Measurements from ENCODE around the gene GINS1. TPM values are rescaled to one million over a fixed set of nuclear protein-coding genes. Genes with fewer than 3 reads are reported as not detected.

Gene GINS1
- total and polyA plus RNA-seq, 2 of the 8 experiments (the other 6 are each of a cell fraction or from before 2014, with no cell fraction given): 44.7 to 68.4 TPM

DNA sequence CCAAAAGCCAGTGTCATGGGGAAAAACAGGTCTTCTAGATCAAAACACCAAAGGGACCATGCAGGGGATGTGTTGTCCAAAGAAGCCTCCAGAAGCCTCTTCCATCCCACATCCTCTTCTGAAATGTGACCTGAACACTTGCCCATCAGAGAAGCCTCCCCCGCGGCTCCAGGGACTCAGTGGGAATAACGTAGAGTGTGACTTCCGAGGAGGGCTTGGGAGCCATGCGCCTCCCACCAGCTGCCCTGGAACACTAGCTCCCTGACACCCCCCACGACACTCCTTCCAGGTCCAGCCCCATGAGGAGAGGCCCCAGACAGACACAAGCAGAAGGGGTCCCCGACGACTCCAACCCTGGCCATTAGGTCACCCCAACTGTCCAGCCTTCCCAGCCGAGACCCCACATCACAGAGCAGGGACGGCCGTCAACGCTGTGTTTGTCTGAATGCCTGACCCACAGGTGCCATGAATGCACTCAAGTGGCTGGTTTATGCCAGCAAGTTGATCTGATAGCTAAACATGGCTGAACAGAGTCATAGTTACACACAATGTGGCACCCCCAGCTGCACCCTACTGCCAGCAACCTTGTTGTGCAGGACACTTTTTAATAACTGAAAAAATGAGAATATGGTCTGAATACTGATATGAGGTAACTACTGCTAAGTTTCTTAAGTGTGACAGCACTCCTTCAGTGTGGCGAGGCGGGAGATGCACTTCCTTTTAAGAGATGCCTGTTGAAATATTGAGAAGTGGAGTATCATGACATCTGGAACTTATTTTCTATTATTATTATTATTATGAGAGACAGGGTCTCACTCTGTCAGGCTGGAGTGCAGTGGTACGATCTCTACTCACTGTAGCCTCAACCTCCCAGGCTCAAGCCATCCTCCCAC is 58.0 kb downstream of the GINS1 start:
- Histone ChIP-seq H2BK20ac (ENCODE audit: low read length) (no peak overlapping the region), H2BK120ac (replicated peaks; ENCODE audit: low read depth, low read length) (no peak overlapping the region), H2BK5ac (ENCODE audit: low read depth, low read length) (no peak overlapping the region), H3K18ac (ENCODE audit: extremely low read depth, low read length) (no peak overlapping the region), H3K27me3 (replicated peaks in 1 of 4; ENCODE audit: control insufficient read depth in 3 of 4, extremely low read depth in 1 of 4, insufficient read depth in 3 of 4, low read length in 3 of 4) (no peaks in the 10 kb centered on the region), H3K14ac (ENCODE audit: insufficient read length) (no peak overlapping the region), H3K36me3 (ENCODE audit: control insufficient read depth in 2 of 4, insufficient read depth in 4 of 4, low read length in 3 of 4) (peaks cover 0 to 24% (median 11%) of the 10 kb centered on the region in 4 experiments; a peak in 5 of 8 replicates), H3K9me3 (ENCODE audit: insufficient read depth in 2 of 2, low read depth in 1 of 2, low read length in 1 of 2) (no peaks in the 10 kb centered on the region), H2BK12ac (ENCODE audit: low read depth, low read length) (no peak overlapping the region), H3K23ac (ENCODE audit: insufficient read length) (no peak overlapping the region), H3K4me2 (ENCODE audit: insufficient read depth in 1 of 2, low read depth in 2 of 2, low read length in 2 of 2) (no peak overlapping the region), H3K9ac (replicated peaks in 1 of 4; ENCODE audit: extremely low read depth in 1 of 4, low read depth in 3 of 4, low read length in 3 of 4) (no peak overlapping the region), H4K20me1 (replicated peaks in 1 of 2; ENCODE audit: control insufficient read depth in 1 of 2, insufficient read depth in 2 of 2, low read length in 2 of 2) (peaks cover 0 to 3% of the 10 kb centered on the region in 2 experiments), H2AK5ac (ENCODE audit: low read depth, low read length) (no peak overlapping the region), H3K23me2 (ENCODE audit: low read depth, low read length) (no peaks in the 10 kb centered on the region), H4K8ac (ENCODE audit: extremely low read depth, insufficient read depth, low read length) (no peak overlapping the region), H3K4me3 (ENCODE audit: extremely low read depth in 1 of 4, insufficient read depth in 2 of 4, low read depth in 3 of 4, low read length in 4 of 4) (no peak overlapping the region), H3K4me1 (replicated peaks in 1 of 4; ENCODE audit: control insufficient read depth in 3 of 4, insufficient read depth in 4 of 4, low read length in 3 of 4) (no peaks in the 10 kb centered on the region; a peak in 2 of 7 replicates), H3K56ac (replicated peaks; ENCODE audit: insufficient read length, low read depth, low read length) (no peak overlapping the region), H3K79me2 (ENCODE audit: control insufficient read depth in 1 of 2, insufficient read depth in 2 of 2, low read length in 2 of 2) (no peaks in the 10 kb centered on the region), H3K4ac (replicated peaks; ENCODE audit: insufficient read length, low read depth, low read length) (no peak overlapping the region), H2BK15ac (ENCODE audit: low read length) (no peak overlapping the region), H4K5ac (ENCODE audit: insufficient read length, low read depth, low read length) (no peak overlapping the region), H3K79me1 (ENCODE audit: low read depth, low read length) (no peaks in the 10 kb centered on the region), H4K91ac (replicated peaks; ENCODE audit: insufficient read length, low read length) (no peak overlapping the region), H3K27ac (ENCODE audit: low read depth, low read length) (no peak overlapping the region; the same call in 1 of the 2 replicates), H2AFZ (ENCODE audit: low read length) (no peak overlapping the region)
- no peak for DNase-seq (ENCODE audit: low read depth in 1 of 2, low spot score in 2 of 2)
- CTCF ChIA-PET (ENCODE audit: partially characterized antibody): interaction anchor here (0.8 to 1.0 kb wide), 2 partner anchors 23 to 287 kb away, joined by 3 read pairs; no protein-coding TSS in a partner anchor
- 90% methylated on average over 15 of the region's 15 CpGs; no CpG with 5 or more reads in 1 of the 2 experiments for WGBS, 2 experiments (ENCODE audit: extremely low coverage in 1 of 2, insufficient coverage in 1 of 2, insufficient read length in 1 of 2, insufficient replicate concordance in 2 of 2, low coverage in 1 of 2, low lambda C conversion rate in 2 of 2, missing lambda C conversion rate in 1 of 2)
- FAIRE-seq: no peak
- POLR2A ChIA-PET (ENCODE audit: partially characterized antibody): no interaction called here
- TF ChIP-seq BACH1 (IDR thresholded peaks at IDR 0.05; ENCODE audit: low read length): no peak
- no peak for TF ChIP-seq SIRT6 (IDR thresholded peaks at IDR 0.05; ENCODE audit: low read length)
- TF ChIP-seq SP4 (IDR thresholded peaks at IDR 0.05; ENCODE audit: low read length): no peak
- no peak for TF ChIP-seq GTF2F1 (IDR thresholded peaks at IDR 0.05; ENCODE audit: borderline replicate concordance, low read depth, low read length)
- no peak for TF ChIP-seq YY1 (IDR thresholded peaks at IDR 0.05; ENCODE audit: low read depth, low read length)
- TF ChIP-seq ZNF274 (IDR thresholded peaks at IDR 0.05; ENCODE audit: borderline replicate concordance, extremely low read depth, low read length): no peak
- no peak for TF ChIP-seq TBP (IDR thresholded peaks at IDR 0.05; ENCODE audit: low read depth, low read length)
- TF ChIP-seq CREB1 (IDR thresholded peaks at IDR 0.05): no peak
- TF ChIP-seq, protein P1, sequence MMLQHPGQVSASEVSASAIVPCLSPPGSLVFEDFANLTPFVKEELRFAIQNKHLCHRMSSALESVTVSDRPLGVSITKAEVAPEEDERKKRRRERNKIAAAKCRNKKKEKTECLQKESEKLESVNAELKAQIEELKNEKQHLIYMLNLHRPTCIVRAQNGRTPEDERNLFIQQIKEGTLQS (IDR thresholded peaks at IDR 0.05; ENCODE audit: insufficient read depth, low read depth, low read length): no peak
- TF ChIP-seq, protein P2, sequence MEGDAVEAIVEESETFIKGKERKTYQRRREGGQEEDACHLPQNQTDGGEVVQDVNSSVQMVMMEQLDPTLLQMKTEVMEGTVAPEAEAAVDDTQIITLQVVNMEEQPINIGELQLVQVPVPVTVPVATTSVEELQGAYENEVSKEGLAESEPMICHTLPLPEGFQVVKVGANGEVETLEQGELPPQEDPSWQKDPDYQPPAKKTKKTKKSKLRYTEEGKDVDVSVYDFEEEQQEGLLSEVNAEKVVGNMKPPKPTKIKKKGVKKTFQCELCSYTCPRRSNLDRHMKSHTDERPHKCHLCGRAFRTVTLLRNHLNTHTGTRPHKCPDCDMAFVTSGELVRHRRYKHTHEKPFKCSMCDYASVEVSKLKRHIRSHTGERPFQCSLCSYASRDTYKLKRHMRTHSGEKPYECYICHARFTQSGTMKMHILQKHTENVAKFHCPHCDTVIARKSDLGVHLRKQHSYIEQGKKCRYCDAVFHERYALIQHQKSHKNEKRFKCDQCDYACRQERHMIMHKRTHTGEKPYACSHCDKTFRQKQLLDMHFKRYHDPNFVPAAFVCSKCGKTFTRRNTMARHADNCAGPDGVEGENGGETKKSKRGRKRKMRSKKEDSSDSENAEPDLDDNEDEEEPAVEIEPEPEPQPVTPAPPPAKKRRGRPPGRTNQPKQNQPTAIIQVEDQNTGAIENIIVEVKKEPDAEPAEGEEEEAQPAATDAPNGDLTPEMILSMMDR (IDR thresholded peaks at IDR 0.05; ENCODE audit: control extremely low read depth in 1 of 3, insufficient read depth in 1 of 3, low read depth in 1 of 3, low read length in 3 of 3): no peak

Data from H1 (cell line).